ENCODE data around the gene RANBP3.

The RANBP3 gene

DNA sequence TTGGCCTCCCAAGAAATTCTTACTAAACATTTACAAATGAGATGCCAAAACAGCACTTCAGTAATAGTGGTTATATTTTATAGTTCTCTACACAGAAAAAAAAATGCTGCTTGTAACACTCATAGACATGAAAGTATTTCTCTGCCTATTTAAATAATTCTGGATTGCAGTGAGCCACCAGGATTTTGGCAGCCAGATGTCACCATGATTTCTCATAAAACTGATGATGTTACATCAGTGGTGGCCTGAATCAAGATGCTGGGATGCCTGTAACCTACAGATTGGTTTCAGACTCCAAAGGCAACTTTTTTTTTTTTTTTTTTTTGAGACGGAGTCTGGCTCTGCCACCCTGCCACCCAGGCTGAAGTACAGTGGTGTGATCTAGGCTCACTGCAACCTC, 66.6 kb downstream of the RANBP3 start:
- no peak overlapping the region for H3K4me3 ChIP-seq (ENCODE audit: low read depth in 1 of 2, low read length in 2 of 2)
- peaks cover 1% of the 10 kb centered on the region; the same call in 1 of the 2 replicates for H3K79me2 ChIP-seq (ENCODE audit: insufficient read depth, low read length)
- ATAC-seq (ENCODE audit: insufficient read depth, low read depth) (no peak), DNase-seq (no peak)
- TF ChIP-seq EZH2 (IDR thresholded peaks at IDR 0.05; ENCODE audit: borderline replicate concordance, low read depth, low read length, severe bottlenecking) (no peak), CTCF (IDR thresholded peaks at IDR 0.05; ENCODE audit: borderline replicate concordance, extremely low read depth, low read length, poor library complexity, severe bottlenecking) (no peak)
- H3K4me1 ChIP-seq (ENCODE audit: insufficient read depth, low read length): peaks cover under 1% of the 10 kb centered on the region
- no peak overlapping the region for H3K9ac ChIP-seq (ENCODE audit: low read depth, low read length)
- H3K27me3 ChIP-seq (ENCODE audit: insufficient read depth, low read length, poor library complexity): no peaks in the 10 kb centered on the region
- H3K4me2 ChIP-seq (ENCODE audit: insufficient read depth, low read length): no peak overlapping the region
- H2AFZ ChIP-seq (ENCODE audit: low read depth, low read length): no peak overlapping the region
- peaks cover 12% of the 10 kb centered on the region; the same call in 1 of the 2 replicates for H4K20me1 ChIP-seq (ENCODE audit: insufficient read depth, low read length)
- H3K9me3 ChIP-seq (ENCODE audit: insufficient read depth, low read length, severe bottlenecking): no peaks in the 10 kb centered on the region
- H3K27ac ChIP-seq (ENCODE audit: low read length): no peak overlapping the region
- H3K36me3 ChIP-seq (ENCODE audit: insufficient read depth, low read length): peaks cover 25% of the 10 kb centered on the region

DNA sequence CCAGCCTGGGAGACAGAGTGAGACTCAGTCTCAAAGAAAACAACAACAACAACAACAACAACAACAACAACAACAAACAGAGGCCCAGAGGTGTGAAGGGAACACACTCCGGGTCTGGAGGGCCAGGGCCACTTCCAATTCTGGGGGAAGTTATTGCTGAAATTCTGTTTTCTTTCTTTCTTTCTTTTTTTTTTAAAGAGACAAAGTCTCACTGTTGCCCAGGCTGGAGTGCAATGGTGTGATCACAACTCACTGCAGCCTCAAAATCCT, 67.4 kb downstream of the RANBP3 start:
- peaks cover 9% of the 10 kb centered on the region for H3K4me1 ChIP-seq (ENCODE audit: insufficient read depth, low read length)
- TF ChIP-seq EZH2 (IDR thresholded peaks at IDR 0.05; ENCODE audit: borderline replicate concordance, low read depth, low read length, severe bottlenecking): no peak
- TF ChIP-seq CTCF (IDR thresholded peaks at IDR 0.05; ENCODE audit: borderline replicate concordance, extremely low read depth, low read length, poor library complexity, severe bottlenecking): no peak
- no peak overlapping the region for H3K27ac ChIP-seq (ENCODE audit: low read length)
- peaks cover 12% of the 10 kb centered on the region; the same call in 1 of the 2 replicates for H4K20me1 ChIP-seq (ENCODE audit: insufficient read depth, low read length)
- H3K4me2 ChIP-seq (ENCODE audit: insufficient read depth, low read length): no peak overlapping the region
- H2AFZ ChIP-seq (ENCODE audit: low read depth, low read length): no peak overlapping the region
- DNase-seq (no peak), ATAC-seq (ENCODE audit: insufficient read depth, low read depth) (no peak)
- H3K27me3 ChIP-seq (ENCODE audit: insufficient read depth, low read length, poor library complexity): no peaks in the 10 kb centered on the region
- peaks cover 20% of the 10 kb centered on the region for H3K36me3 ChIP-seq (ENCODE audit: insufficient read depth, low read length)
- H3K79me2 ChIP-seq (ENCODE audit: insufficient read depth, low read length): peaks cover 7% of the 10 kb centered on the region; the same call in 1 of the 2 replicates
- no peak overlapping the region for H3K9ac ChIP-seq (ENCODE audit: low read depth, low read length)
- no peak overlapping the region for H3K4me3 ChIP-seq (ENCODE audit: low read depth in 1 of 2, low read length in 2 of 2)
- H3K9me3 ChIP-seq (ENCODE audit: insufficient read depth, low read length, severe bottlenecking): no peaks in the 10 kb centered on the region

DNA sequence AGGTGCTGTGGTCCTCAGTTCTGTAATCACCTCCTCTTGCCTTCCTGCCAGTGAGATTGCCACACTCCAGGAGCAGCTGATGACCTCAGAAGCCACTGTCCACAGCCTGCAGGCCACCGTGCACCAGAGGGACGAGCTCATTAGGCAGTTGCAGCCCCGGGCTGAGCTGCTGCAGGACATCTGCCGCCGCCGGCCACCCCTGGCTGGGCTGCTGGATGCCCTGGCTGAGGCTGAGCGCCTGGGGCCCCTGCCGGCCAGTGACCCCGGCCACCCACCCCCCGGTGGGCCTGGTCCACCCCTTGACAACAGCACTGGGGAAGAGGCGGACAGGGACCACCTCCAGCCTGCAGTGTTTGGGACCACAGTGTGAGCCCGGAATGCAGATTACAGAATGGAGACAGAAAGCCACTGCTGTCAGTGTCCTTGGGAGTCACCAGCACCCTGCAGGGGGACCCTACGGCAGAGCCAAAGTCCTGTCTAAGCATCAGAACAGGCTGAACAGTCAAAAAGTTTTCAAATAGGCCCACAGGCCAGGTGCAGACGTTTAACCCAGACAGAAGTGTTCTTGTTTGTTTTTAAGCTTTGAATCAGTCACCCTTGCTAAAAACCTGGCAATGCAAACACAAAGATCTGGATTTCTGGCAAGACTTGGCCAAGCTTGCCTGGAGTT, 69.0 kb downstream of the RANBP3 start:
- Histone ChIP-seq H3K79me2 (ENCODE audit: insufficient read depth, low read length) (peaks cover 13% of the 10 kb centered on the region), H3K4me3 (ENCODE audit: low read depth in 1 of 2, low read length in 2 of 2) (no peak overlapping the region), H3K4me2 (ENCODE audit: insufficient read depth, low read length) (no peak overlapping the region), H3K27ac (ENCODE audit: low read length) (no peak overlapping the region), H4K20me1 (ENCODE audit: insufficient read depth, low read length) (peaks cover 1% of the 10 kb centered on the region; the same call in 1 of the 2 replicates), H3K4me1 (ENCODE audit: insufficient read depth, low read length) (peaks cover 16% of the 10 kb centered on the region), H3K9ac (ENCODE audit: low read depth, low read length) (no peak overlapping the region), H2AFZ (ENCODE audit: low read depth, low read length) (no peak overlapping the region), H3K27me3 (ENCODE audit: insufficient read depth, low read length, poor library complexity) (no peaks in the 10 kb centered on the region), H3K36me3 (ENCODE audit: insufficient read depth, low read length) (peaks cover 13% of the 10 kb centered on the region), H3K9me3 (ENCODE audit: insufficient read depth, low read length, severe bottlenecking) (no peaks in the 10 kb centered on the region)
- ATAC-seq (ENCODE audit: insufficient read depth, low read depth) (no peak), DNase-seq (no peak)
- TF ChIP-seq EZH2 (IDR thresholded peaks at IDR 0.05; ENCODE audit: borderline replicate concordance, low read depth, low read length, severe bottlenecking) (no peak), CTCF (IDR thresholded peaks at IDR 0.05; ENCODE audit: borderline replicate concordance, extremely low read depth, low read length, poor library complexity, severe bottlenecking) (no peak)
